Suprapubic skin (tissue), 4 donors: ENCODE results near the gene LRFN4. TPM values are rescaled to one million over a fixed set of nuclear protein-coding genes. Genes with fewer than 3 reads are reported as not detected.

ENCODE experiments used
- DNase-seq, 2 donors: peaks; one replicate each; pipeline ENCODE4 v3.0.0-alpha.2; 2019; ENCODE audit warnings: low spot score in 2 of 2
- H3K27ac ChIP-seq: fragments of 200-600 bp; sonication (generic); one replicate; pipeline ENCODE4 v1.5.1; 2019
- H3K27me3 ChIP-seq: fragments of 200-600 bp; sonication (generic); one replicate; pipeline ENCODE4 v1.5.1; 2019
- H3K36me3 ChIP-seq: fragments of 200-600 bp; sonication (generic); one replicate; pipeline ENCODE4 v1.5.1; 2019
- H3K4me1 ChIP-seq: fragments of 200-600 bp; sonication (generic); one replicate; pipeline ENCODE4 v1.5.1; 2019
- H3K4me3 ChIP-seq: fragments of 200-600 bp; sonication (generic); one replicate; pipeline ENCODE4 v1.5.1; 2019; ENCODE audit warnings: mild to moderate bottlenecking
- H3K9me3 ChIP-seq: fragments of 200-600 bp; sonication (generic); one replicate; pipeline ENCODE4 v1.5.1; 2019
- EP300 ChIP-seq: sonication (generic); formaldehyde crosslinking; IDR thresholded peaks from one replicate; pipeline ENCODE4 v1.6.1; 2017; ENCODE audit warnings: antibody characterized with exemption
- POLR2A ChIP-seq, 2 donors: fragments of 450-650 bp; IDR thresholded peaks; one replicate each; pipeline ENCODE4 v1.6.1; 2017; ENCODE audit warnings: antibody characterized with exemption in 2 of 2, mild to moderate bottlenecking in 2 of 2, moderate library complexity in 2 of 2
- POLR2AphosphoS5 ChIP-seq, 3 donors: sonication (generic); formaldehyde crosslinking; IDR thresholded peaks; one replicate each; pipeline ENCODE4 v1.6.1; 2017; ENCODE audit warnings: antibody characterized with exemption in 3 of 3
- whole genome bisulfite sequencing: methylation state at CpG from one replicate; pipeline ENCODE4 v1.1.5; 2018; 5-methylcytosine and 5-hydroxymethylcytosine counted together
- total RNA-seq, 4 donors: library from RNA; depleted of rRNA; stranded (reverse); fragments of >200 nt; gene quantifications; one replicate each; pipeline ENCODE4 v1.1.0, GENCODE V29; 2016
- TF ChIP-seq, protein P1 (sequence below), 2 donors: fragments of 200-600 bp in 1 of 2; fragments of 450-650 bp in 1 of 2; sonication (generic) in 1 of 2; IDR thresholded peaks; one replicate each; pipeline ENCODE4 v1.5.1; 2016 to 2019; ENCODE audit warnings: antibody characterized with exemption in 2 of 2, mild to moderate bottlenecking in 1 of 2, moderate library complexity in 1 of 2

LRFN4 gene
- total RNA-seq, 4 donors from 2014 or later, result 6.0 to 8.5 (median 8.3) TPM

DNA sequence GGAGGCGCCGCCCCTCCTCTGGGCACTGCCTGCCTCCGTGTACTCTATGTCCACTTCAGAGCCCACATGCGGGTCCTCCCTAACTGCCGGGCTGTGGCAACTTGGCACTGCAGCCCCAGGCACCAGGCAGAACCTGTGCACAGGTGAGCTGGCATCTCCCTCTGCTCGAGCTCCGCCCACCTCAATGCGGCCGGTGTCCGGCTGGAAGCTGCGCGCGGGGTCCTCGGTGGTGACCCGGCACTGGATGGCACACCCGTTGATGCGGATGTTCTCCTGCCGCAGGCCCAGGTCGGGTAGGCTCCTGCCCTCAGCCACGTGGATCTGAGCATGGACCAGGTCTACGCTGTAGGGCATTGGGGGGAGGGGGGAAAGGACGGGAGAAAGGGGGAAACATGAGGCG is 9.1 kb downstream of the LRFN4 start:
- Histone ChIP-seq H3K27me3 (no peaks in the 10 kb centered on the region), H3K4me3 (no peak overlapping the region), H3K9me3 (no peaks in the 10 kb centered on the region), H3K27ac (no peak overlapping the region), H3K4me1 (peaks cover 15% of the 10 kb centered on the region), H3K36me3 (peaks cover 19% of the 10 kb centered on the region)
- TF ChIP-seq POLR2AphosphoS5 (IDR thresholded peaks at IDR 0.05) (no peak), EP300 (no peak), POLR2A (IDR thresholded peaks at IDR 0.05) (no peak)
- TF ChIP-seq, protein P1, sequence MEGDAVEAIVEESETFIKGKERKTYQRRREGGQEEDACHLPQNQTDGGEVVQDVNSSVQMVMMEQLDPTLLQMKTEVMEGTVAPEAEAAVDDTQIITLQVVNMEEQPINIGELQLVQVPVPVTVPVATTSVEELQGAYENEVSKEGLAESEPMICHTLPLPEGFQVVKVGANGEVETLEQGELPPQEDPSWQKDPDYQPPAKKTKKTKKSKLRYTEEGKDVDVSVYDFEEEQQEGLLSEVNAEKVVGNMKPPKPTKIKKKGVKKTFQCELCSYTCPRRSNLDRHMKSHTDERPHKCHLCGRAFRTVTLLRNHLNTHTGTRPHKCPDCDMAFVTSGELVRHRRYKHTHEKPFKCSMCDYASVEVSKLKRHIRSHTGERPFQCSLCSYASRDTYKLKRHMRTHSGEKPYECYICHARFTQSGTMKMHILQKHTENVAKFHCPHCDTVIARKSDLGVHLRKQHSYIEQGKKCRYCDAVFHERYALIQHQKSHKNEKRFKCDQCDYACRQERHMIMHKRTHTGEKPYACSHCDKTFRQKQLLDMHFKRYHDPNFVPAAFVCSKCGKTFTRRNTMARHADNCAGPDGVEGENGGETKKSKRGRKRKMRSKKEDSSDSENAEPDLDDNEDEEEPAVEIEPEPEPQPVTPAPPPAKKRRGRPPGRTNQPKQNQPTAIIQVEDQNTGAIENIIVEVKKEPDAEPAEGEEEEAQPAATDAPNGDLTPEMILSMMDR (IDR thresholded peaks at IDR 0.05), result no peak
- WGBS, result 92% methylated on average over 13 of the region's 23 CpGs
- no peak for DNase-seq

DNA sequence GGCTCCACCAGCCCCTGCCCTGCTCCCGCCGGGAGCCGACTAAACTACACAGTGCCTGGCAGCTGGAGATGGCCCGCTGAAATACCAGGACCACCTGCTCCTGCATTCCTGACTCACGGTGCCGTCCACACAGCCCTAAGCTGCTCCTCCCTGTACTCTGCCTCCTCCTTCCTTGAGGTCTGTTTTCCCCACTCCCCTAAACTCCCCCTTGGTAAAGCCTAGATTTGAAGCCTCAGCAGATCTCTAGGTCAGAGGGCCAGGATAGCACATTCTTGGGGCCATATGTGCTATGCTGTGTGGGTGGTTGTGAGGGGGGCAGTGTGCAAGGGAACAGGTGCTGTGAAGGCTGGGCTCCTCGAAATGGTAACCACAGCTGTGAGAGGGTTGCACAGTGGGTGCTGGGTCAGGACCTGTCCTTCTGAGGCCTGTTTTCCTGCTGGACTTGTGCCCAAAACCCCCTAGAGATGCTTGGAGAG is 9.7 kb downstream of the LRFN4 start:
- Histone ChIP-seq H3K4me1 (peaks cover 15% of the 10 kb centered on the region), H3K4me3 (no peak overlapping the region), H3K9me3 (no peaks in the 10 kb centered on the region), H3K27ac (no peak overlapping the region), H3K27me3 (no peaks in the 10 kb centered on the region), H3K36me3 (peaks cover 22% of the 10 kb centered on the region)
- 89% methylated on average over 7 of the region's 7 CpGs for WGBS
- DNase-seq, result no peak
- no peak for TF ChIP-seq EP300
- TF ChIP-seq POLR2A (IDR thresholded peaks at IDR 0.05), result no peak
- TF ChIP-seq, protein P1 (IDR thresholded peaks at IDR 0.05), result no peak
- no peak for TF ChIP-seq POLR2AphosphoS5 (IDR thresholded peaks at IDR 0.05)

DNA sequence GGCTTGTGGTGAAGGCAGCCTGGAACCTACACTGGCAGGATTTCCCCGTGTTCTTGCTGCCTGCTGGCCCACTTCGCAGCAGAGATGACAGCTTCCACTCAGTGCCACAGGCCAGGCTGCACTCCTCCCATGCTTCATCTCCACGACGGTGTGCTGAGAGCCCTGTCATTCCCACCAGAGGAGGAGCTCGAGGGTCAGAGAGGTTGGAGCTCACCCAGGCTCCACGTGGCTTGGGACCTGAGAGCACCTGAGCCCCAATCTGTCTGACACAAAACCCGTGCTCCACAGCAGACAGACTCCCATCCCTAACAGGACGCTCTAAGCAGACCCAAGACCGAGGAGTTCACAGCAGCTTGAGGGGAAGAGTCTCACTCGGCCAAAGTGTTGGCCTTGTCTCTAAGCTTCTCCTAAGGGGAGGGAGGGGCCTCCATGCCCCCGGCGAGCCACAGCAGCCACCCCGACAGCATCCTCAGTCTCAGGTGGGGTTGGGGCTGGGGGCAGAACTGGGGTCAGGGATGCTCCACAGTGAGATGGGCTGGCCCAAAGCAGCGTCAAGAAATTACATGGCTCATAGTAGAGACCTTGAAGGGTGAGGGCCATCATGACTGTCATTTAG is 10.7 kb downstream of the LRFN4 start:
- Histone ChIP-seq H3K4me3 (no peak overlapping the region), H3K27ac (no peak overlapping the region), H3K36me3 (peaks cover 16% of the 10 kb centered on the region), H3K9me3 (no peaks in the 10 kb centered on the region), H3K27me3 (no peaks in the 10 kb centered on the region), H3K4me1 (peaks cover 15% of the 10 kb centered on the region)
- 86% methylated on average over 7 of the region's 14 CpGs for WGBS
- DNase-seq, result no peak
- TF ChIP-seq, protein P1 (IDR thresholded peaks at IDR 0.05), result no peak
- TF ChIP-seq EP300, result no peak

DNA sequence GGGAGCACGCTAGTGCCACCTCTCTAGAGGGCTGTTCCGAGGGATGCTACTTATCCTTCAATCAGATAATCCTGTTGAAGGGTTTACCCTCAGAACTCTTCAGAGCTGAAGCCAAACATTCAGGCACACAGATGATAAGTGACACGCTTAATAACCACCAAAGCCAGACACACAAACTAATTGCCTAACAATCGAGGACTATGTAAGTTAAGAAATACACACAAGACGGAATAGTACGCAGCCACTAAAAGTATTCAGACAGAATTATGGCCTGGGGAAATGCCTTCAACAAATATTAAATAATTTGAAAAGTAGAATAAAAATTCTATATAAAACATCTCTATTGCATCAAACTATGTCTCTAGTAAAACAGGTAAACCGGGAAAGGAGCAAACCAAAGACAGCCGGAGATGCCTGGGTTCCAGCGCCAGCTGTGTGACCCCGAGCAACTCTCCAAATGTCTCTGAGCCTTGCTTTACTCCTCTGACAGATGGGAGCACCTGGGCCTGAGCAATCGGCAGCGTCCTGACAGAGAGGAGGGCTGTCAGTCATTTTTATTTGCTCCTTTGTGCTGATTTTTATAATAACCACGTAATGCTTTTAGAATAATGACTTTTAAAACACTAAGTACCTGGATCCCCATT is 11.3 kb downstream of the LRFN4 start:
- TF ChIP-seq POLR2A (IDR thresholded peaks at IDR 0.05), result no peak
- TF ChIP-seq EP300, result no peak
- TF ChIP-seq POLR2AphosphoS5 (IDR thresholded peaks at IDR 0.05), result no peak
- TF ChIP-seq, protein P1 (IDR thresholded peaks at IDR 0.05), result no peak
- 94% methylated on average over 13 of the region's 13 CpGs for WGBS

DNA sequence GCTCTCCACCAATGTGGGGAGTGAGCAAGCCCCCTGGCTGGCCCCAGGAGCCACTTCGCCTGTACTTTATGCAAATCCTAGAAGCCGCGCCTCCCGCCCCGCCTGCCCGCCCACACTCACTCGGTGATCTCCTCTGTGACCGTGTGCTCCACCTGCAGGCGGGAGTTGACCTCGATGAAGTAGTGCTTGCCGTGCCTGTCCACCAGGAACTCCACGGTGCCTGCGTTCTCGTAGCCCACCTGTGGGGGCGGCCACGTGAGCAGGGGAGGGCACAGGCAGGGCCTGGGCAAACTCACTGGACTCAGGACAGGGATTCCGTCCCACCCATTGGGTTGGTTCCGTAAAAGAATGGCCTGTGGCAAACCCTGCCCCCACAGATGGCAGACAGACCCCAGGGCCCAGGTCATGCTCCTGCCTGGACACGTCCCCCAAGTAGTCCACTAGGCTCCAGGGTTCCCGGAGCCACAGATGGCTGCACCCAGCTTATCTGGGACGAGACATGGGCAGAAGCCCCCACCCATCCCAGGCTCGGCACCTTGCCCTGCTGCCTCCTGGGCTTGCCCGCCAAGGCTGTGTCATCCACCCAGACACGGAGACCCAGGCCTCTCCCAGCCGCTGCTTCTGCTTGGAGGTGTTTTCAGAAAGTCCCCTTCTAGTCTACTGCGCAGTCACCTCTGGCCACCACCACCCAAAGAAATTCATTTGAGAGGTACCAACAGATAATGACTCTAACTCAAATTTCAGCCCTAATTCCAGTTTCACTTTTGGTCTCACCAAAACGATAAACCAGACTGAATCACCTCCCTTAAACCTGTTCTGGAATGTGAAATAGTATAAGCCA is 12.1 kb downstream of the LRFN4 start:
- H3K4me3 ChIP-seq, result no peak overlapping the region
- H3K36me3 ChIP-seq, result peaks cover 14% of the 10 kb centered on the region
- peaks cover 8% of the 10 kb centered on the region for H3K4me1 ChIP-seq
- no peak for DNase-seq
- WGBS, result 74% methylated on average over 13 of the region's 27 CpGs
- no peak overlapping the region for H3K27ac ChIP-seq
- no peaks in the 10 kb centered on the region for H3K9me3 ChIP-seq
- no peaks in the 10 kb centered on the region for H3K27me3 ChIP-seq
- TF ChIP-seq POLR2A (IDR thresholded peaks at IDR 0.05), result no peak
- no peak for TF ChIP-seq POLR2AphosphoS5 (IDR thresholded peaks at IDR 0.05)
- TF ChIP-seq EP300, result no peak
- TF ChIP-seq, protein P1 (IDR thresholded peaks at IDR 0.05), result peak in 1 of 2 donors; percentile 24

More for the DNA sequence above, 11.3 kb downstream of the LRFN4 start:
- Histone ChIP-seq H3K9me3 (no peaks in the 10 kb centered on the region), H3K4me3 (no peak overlapping the region), H3K4me1 (peaks cover 15% of the 10 kb centered on the region), H3K36me3 (peaks cover 14% of the 10 kb centered on the region), H3K27me3 (no peaks in the 10 kb centered on the region), H3K27ac (no peak overlapping the region)
- no peak for DNase-seq
